ENCODE measurements around the gene ZYX. TPM values are rescaled to one million over a fixed set of nuclear protein-coding genes. Genes with fewer than 3 reads are reported as not detected.

The ZYX gene
- total RNA-seq, 1 experiment from 2014 or later, result 237 TPM

- H2BK15ac ChIP-seq (ENCODE audit: low read depth, low read length), result no peak overlapping the region
- no peak overlapping the region for H3K27ac ChIP-seq (ENCODE audit: insufficient read length, low read depth, low read length)
- WGBS (ENCODE audit: extremely low coverage, insufficient read length, low lambda C conversion rate), result no CpG with 5 or more reads among the region's 20 CpGs
- H4K91ac ChIP-seq (ENCODE audit: insufficient read length, low read depth, low read length), result no peak overlapping the region
- no peak overlapping the region for H2AFZ ChIP-seq (ENCODE audit: low read length)
- H3K4me1 Mint-ChIP-seq, result peaks cover 3 to 9% of the 10 kb centered on the region in 2 experiments; a peak in 3 of 4 replicates
- no peak overlapping the region for H2BK12ac ChIP-seq (ENCODE audit: insufficient read length, low read depth, low read length)
- no peak overlapping the region for H3K27ac Mint-ChIP-seq
- H3K4ac ChIP-seq (ENCODE audit: low read depth, low read length), result no peak overlapping the region
- DNase-seq, result no peak
- H4K5ac ChIP-seq (ENCODE audit: insufficient read length, low read depth, low read length), result no peak overlapping the region
- H3T11ph ChIP-seq (ENCODE audit: low read length), result no peak overlapping the region
- no peak overlapping the region for H3K23ac ChIP-seq (ENCODE audit: insufficient read length, low read depth, low read length)
- no peak overlapping the region for H3K56ac ChIP-seq (ENCODE audit: insufficient read length, low read depth, low read length)
- H3K79me2 ChIP-seq (ENCODE audit: insufficient read depth, low read length), result 0 out of 2 replicates have a peak, but pooled peaks cover 3% of the 10 kb centered on the region
- no peaks in the 10 kb centered on the region for H3K79me1 ChIP-seq (ENCODE audit: insufficient read depth, low read depth, low read length, poor library complexity, severe bottlenecking)
- peaks cover 65 to 90% (median 87%) of the 10 kb centered on the region in 3 experiments; a peak in 6 of 7 replicates for H3K36me3 Mint-ChIP-seq (ENCODE audit: insufficient read depth in 1 of 3, low read depth in 3 of 3)
- no peak overlapping the region for H3K18ac ChIP-seq (ENCODE audit: insufficient read length, low read depth, low read length)
- no peaks in the 10 kb centered on the region for H3K9me3 ChIP-seq (ENCODE audit: control insufficient read depth, low read depth, low read length)
- no peaks in the 10 kb centered on the region for H3K27me3 ChIP-seq (ENCODE audit: insufficient read depth, low read length)
- H2BK120ac ChIP-seq (ENCODE audit: low read depth, low read length, poor library complexity, severe bottlenecking), result no peak overlapping the region
- H4K20me1 ChIP-seq (ENCODE audit: control insufficient read depth, insufficient read depth, insufficient read length), result no peaks in the 10 kb centered on the region
- H4K8ac ChIP-seq (replicated peaks; ENCODE audit: insufficient read length, low read depth, low read length), result no peak overlapping the region
- no peaks in the 10 kb centered on the region for H3K23me2 ChIP-seq (ENCODE audit: insufficient read length, low read depth, low read length, poor library complexity, severe bottlenecking)
- H2AK5ac ChIP-seq (ENCODE audit: insufficient read length, low read length), result no peak overlapping the region
- H2BK5ac ChIP-seq (ENCODE audit: insufficient read length, low read length), result no peak overlapping the region
- no peaks in the 10 kb centered on the region for H3K4me1 ChIP-seq (ENCODE audit: insufficient read depth, low read length)
- H3K9ac ChIP-seq (ENCODE audit: extremely low read depth, insufficient read length, low read length), result no peak overlapping the region
- no peak overlapping the region for H3K14ac ChIP-seq (ENCODE audit: insufficient read depth, low read length)
- no peak overlapping the region for H2BK20ac ChIP-seq (ENCODE audit: low read depth, low read length, poor library complexity, severe bottlenecking)
- peaks cover 2% of the 10 kb centered on the region; the same call in 1 of the 2 replicates for H3K27me3 Mint-ChIP-seq (ENCODE audit: low read depth)
- H3K9me3 Mint-ChIP-seq, result no peaks in the 10 kb centered on the region
- H3K4me3 Mint-ChIP-seq, result no peak overlapping the region
- no peak overlapping the region for H3K4me2 ChIP-seq (ENCODE audit: insufficient read depth, insufficient read length, low read length)
- no peak for TF ChIP-seq CTCF (conservative IDR thresholded peaks at IDR 0.05)
Observed at GRCh38 chr7:143399642-143400041, 18.5 kb downstream of the ZYX start.
